Bone marrow (tissue), 2 donors: ENCODE measurements around the gene RABAC1.

Experiments used
- DNase-seq, 2 donors: peaks; one replicate each; lab custom pipeline; 2025; lab: John Stamatoyannopoulos, UW

RABAC1 gene

DNA sequence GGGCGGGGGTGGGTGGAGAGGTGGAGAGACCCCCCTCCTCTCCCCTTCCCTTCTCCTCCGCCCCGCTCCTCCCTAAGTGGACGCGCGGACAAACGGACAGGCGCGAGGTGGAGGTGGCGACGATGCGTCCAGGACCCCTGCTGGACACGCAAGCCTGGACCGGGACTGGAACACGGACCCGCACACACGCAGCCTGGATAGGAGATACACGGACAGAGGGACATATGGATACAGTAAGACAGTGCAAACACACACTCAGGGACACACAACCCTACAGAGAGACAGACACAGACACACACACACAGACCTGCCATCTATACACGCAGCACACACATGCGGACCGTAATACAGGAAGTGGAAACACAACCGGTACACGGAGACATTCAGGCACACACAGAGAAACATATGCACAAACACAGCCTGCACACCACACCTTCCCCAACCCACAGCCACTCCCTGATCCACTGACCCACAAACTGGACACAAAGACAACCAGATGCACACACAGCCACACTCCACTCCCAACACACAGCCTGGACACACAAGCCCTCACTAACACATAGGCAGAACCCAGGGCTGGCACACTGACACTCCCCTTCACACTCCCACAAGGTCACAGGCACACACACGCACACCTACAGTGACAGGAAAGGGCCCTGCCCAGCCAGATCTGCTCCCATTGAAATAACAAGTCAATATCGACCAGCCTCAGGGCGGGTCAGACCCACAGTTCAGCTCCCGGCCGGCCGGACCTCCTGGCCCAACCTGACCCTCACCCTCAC lies 30.2 kb downstream of the RABAC1 start:
- peak in 1 of 2 donors; percentile 28 for DNase-seq

DNA sequence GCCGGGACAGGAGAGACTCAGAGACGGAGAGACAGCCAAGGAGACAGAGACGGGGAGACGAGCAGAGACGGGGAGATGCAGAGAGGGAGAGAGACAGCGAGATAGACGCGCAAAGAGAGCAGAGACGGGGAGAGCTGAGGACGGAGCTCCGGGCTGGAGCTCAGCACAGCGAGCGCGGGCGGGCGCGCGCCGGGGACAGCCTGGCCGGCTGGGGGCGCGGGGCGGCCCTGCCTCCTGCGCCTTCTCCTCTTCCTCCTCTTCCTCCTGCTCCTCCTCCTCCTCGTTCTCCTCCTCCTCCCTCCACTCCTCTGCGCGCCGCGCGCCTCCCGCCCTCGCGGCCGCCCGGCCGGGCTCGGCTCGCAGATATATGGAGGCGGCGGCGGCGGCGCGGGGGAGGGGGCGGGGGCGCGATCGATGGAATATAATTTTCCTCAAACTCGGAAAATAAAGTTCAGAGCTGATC lies 30.9 kb downstream of the RABAC1 start, which contains the start of gene ERFL:
TSS of gene ERFL (minus strand) at position 229 of the 463 bp plus-strand sequence. CDS start 15,530 bp downstream, outside the sequence.
- DNase-seq, result no peak

DNA sequence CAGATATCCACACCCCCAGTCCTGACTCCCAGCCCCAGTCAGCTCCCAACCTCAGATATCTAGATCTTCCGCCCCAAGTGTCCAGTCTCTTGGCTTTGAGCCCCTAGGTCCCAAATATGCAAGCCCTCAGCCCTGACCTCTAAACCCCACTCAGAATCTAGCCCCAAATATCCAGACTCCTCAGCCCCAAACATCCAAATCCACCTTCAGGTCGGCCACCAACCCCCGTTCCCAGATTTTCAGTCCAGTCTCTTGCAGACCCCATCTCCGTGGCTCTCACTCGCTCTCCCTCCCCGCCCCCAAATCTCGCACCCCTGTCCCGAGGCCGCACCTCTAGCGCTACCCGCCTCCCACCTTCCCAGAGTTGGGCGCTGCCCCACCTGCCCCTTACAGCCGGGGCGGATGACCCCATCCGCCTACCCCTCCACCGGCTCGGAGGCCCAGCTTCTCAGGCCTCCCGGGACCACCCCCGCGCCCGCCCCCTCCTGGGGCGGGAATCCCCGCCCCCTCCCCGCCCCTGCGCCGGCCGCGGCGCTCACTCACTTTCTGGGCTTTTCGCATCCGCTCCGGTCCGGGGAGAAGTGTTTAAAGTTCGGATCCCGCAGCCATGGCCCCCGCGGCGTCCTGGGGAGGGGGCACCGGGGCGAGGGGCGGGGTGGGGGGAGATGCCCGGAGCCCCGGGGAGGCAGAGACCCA lies 31.5 kb downstream of the RABAC1 start:
- DNase-seq, result no peak

DNA sequence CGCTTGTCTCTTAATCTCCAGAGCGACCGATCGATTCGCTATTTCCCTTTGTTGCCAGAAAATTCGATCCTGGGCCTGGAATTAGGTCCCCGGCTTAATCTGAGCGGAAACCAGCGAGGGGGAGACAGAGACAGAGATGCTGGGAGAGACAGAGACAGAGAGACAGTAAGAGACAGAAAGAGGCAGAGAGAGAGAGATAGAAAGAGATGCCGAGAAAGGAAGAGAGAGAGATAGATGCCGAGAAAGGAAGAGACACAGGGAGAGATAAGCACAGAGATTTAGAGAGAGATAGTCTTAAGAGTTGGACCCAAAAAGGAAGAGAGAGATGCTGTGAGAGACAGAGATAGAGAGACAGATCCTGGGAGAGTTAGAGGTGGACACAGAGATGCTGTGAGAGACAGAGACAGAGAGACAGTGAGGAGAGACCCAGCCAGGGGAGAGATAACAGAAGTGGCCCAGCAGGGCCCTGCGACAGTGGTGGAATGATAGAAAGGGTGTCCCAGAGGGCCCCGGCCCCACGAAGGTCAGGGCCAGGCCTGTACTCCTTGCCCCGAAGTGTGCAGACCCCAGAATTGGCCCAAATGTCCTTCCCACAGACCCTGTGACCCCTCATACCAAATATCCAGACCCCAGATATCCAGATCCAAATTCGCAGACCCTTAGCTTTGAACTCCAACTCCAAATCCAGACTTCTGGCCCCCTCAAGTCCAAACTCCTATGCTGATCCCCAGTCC lies 32.2 kb downstream of the RABAC1 start:
- no peak for DNase-seq

DNA sequence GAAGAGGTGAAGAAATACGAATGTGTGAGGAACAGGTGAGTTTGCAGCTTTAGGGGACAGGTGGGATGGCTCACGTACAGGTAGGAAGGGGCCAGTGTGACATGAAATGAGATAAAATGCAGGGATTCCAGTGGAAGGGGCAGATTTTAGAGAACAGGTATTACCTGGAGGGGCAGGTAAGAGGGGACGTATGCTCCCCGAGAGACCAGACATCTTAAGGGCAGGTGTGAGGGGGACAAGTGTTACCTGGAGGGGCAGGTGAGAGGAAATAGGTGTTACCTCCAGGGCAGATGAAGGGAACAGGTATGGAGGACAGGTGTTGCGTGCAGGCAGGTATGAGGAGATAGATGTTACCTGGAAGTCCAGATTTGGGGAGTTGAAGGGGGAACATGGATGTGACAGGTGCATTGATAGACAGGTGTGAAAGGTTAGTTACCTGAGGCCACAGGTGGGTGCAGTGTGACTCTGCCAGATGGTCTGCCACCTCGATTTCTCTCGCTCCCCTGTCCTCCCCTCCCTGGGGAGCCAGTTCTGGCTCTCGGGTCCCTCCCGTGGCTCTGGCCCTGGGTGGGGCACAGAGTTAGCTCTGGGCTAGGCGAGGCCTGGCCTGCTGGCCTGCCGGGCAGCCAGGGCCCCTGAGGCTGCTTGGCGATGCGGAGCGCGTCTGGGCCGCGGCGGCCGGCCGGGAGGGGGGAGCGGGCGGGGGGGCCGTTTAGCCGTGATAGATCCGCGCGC lies 32.9 kb downstream of the RABAC1 start:
- no peak for DNase-seq

DNA sequence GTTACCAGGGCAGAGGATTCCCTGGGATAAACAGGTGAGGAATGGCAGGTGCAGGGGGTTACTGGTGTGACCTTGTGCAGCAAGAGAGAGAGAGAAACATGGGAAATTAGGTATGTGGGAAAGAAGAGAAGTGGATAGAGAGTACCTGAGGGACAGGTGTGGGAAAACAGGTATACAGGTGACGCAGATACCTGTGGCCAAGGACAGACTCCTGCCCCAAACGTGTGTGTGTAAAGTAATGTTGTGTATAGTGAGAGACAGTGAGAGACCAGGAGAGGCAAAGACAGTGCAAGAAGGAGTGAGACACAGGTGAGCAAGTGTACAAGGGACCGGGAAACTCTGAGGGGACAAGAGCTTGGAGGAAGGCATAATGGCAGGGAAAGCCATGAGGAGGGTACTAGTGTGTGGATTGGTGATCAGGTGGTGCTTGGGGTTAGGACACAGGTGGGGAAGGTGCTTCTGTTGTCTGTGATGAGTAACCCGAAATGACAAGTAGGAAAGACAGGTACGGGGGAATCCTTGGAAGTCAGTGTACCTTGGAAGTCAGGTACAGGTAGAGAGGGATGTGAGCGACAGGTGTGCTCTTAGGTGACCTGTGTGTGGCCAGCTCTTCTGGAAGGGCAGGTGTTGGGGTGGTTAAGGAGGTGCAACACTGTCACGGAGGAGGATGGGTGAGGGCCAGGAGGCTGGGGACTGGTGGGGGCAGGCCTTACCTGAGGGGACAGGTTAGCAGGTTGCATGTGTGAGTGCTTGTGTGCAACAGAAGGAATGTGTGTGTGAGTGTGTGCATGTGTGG lies 33.7 kb downstream of the RABAC1 start:
- no peak for DNase-seq

DNA sequence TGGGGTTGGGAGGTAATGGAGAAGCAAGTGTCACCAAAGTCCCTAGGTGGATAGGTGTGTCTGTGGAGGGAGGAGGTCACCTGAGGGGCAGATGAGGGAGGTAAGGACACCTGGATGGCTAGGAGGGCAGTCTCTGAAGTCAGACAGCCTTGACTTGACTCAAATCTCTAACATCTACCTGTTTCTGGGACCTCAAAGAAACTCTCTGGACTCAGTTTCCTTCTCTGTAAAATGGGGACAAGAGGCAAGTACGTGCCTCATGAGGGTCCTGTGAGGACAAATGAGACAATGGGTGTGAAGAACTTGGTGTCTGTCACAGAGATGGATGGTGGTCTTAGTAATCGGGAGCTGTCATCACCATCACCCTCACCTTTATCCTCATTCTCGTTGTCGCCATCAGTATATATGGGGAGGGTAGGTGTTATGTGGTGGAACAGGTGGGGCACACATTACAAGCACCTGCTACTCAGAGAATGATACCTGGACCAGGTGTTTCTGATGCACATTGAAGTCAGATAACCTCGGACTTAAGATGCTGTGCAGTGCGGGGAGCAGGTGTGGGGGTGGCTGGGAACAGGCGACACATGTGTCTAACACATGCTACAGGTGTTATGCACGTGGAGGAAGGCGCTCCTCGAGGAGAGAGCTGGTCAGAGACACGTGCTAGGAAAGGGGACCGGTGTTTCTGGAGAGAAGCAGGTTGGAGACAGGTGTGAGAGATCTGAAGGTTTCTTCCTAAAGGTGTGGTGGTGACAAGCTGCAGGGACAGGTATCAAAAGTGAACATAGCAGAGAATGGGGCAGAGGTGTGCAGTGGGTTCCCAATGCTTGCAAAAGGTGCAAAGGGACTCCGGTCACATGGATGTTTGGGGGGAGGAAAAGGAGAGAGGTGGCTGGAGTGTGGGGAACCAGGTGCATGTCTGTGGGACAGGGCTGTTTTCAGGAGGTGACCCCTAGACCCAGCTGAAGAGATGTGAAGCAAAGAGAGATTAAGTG lies 34.7 kb downstream of the RABAC1 start:
- no peak for DNase-seq

DNA sequence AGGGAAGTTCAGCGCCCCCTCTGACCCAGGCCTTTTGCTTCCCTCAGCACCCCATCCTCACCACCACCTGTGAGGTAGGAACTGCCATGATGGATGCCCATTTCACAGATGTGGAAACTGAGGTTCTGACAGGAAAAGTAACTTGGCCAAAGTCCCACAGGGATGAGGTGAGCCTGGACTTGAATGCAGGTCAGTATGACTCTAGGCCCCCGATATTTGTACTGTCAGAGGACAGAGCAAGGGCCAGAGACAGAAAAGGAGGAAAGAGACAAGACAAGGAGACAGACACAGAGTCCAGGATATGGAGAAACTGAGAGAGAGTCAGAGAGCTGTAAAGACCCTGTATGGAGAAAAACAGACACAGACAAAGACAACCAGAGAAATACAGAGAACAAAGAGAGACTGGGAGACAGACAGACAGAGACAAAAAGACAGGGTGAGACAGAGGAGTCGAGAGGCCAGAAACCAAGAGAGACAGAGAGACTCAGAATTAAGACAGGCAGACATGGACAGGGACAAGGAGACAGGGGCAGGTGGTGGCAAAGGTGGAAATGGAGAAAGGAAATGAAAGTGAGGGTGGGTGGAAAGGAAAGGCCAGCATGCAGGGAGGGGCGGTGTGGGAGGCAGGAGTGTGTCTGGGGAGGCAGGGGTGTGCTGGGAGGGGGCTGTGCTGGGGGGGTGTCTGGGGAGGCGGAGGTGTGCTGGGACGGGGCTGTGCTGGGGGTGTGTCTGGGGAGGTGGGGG lies 35.9 kb downstream of the RABAC1 start:
- DNase-seq, result no peak

DNA sequence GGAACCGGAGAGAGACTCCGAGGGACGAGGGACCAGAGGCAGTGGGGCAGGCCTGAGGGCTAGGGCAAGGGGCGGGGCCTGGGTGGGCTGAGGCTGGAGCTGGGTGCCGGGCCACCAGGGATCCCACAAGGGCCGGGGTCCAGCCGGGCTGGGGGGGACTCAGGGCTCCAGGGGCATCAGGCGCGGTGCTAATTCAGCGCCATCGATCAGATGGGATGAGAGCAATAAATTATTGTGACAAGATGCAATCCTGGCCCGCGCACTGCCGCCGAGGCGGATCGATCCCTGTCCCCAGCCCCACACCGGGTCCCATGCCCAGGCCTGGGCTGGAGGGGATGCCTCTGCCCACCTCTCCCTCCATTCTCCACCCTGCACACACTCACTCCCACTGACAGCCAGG lies 36.5 kb downstream of the RABAC1 start:
- DNase-seq, result no peak

DNA sequence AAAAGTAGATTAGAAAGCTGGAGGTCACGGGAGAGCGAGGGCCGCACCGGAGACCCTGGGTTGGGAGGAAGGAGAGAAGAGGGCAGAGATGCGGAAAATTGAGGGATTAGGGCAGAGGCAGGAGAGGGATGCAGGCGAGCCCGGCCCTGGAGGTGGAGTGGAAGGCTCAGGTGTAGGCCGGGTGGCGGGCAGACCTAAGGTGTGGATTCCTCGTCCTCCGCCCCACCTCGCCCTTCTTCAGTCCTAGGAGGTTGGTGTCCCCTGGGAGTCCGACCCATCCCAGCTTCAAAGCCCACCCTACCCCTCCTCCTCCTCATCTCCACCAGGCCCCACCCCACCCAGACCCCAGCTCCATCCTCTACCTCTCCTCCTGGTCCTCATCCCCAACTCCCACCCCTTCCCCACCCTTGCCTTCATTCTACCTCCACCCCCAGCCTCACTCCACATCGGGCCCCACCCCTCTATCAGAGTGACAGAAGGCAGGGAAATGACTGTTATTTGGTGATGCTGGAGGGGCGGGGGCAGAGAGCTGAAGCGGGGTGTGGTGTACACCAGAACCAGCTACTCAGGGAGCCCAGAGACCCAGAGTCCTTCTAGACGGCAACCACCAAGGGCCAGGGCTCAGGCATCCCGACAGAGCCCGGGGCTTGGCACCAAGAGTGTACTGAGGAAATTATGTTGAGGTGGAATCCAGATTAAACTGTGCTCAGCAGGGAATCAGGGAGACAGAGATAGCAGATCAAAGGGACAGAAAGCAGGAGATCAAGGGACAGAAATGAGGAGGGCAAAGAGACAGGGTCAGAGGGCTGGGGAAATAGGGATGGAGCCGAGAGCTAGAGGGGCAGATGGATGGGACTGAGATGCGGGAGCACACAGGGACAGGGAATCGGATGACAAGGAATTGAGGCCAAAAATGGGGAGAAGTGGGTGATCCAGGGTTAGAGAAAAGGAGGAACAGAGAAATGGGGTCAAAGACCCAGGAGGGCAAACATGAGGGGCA lies 37.2 kb downstream of the RABAC1 start:
- DNase-seq, result no peak

DNA sequence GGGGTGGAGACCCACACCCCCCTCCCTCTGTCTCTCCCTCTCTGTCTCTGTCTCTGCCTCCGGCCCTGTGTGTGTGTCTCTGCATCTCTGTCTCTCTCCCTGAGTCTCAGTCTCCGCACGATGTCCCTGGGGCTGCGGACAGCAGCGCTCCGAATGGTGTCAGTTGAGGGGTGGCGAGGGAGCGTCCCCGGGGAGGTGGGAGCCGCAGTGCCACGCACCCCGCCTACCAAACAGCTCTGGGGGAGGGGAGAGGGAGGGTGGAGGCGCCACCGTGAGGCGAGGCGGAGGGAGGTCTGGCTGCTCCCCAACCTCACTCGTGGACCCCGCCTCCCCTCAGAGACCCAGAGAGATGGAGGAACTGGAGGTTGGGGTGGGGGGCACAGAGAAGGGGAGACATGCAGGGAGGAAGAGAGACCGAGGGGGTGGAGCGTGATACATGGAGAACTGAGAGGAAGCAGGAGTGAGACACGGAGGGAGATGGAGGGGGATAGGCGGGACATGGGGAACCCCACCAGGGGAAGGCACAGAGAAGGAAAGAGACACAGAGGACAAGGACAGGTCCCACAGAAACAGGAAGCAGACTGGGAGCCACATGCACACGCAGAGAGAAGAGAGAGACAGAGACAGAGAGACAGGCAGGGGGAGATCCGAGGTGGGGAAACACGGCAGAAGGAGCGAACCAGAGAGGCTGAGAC lies 38.1 kb downstream of the RABAC1 start:
- DNase-seq, result peak in 1 of 2 donors; percentile 26

DNA sequence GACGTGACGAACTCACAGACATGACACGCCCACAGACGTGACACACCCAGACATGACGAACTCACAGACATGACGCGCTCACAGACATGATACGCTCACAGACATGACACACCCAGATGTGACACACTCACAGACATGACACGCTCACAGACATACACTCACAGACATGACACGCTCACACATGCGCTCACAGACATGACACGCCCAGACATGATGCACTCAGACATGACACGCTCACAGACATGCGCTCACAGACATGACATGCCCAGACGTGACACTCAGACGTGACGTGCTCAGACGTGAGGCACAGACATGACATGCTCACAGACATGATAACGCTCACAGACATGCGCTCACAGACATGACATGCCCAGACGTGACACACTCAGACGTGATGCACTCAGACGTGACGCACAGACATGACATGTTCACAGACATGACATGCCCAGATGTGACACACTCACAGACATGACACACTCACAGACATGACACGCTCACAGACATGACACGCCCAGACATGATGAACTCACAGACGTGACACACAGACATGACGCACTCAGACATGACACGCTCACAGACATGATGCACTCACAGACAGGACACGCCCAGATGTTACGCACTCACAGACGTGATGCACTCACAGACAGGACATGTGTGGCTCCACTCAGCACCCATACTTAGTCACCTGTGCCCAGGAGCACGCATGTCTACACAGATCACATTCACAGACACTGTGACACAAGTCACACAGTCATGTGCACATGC lies 39.0 kb downstream of the RABAC1 start:
- DNase-seq, result no peak

DNA sequence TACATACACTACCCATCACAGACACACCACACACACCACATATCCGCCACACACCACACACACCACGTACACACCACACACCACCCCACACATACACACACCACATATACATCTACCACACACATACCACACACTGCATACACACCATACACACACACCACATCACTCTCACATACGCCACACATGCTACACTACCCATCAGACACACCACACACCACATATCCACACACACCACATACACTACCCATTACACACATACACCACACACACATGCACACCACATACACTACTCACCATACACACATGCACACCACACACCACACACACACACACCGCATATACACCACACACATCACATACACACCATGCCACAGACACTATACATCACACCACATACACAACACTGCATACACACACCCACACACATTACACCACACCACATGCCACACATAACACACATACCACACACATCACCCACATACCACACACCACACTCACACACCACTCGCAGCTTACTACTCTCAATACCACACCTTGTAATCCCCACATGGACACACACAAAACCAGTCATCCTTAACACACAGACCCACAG lies 40.4 kb downstream of the RABAC1 start:
- DNase-seq, result no peak

DNA sequence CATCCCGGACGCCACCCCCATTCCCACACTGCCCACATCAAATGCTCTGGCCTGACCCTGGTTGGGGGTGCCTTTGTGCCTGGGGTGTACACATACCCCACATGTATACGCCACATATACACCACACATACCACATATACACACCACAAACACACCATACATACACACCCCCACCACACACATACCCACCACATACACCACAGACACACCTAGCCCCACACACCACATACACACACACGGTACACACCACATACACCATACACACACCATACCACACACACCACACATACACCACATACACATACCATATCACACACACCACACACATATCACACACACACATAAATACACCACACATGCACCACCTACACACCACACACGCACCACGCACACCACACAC lies 41.0 kb downstream of the RABAC1 start:
- no peak for DNase-seq

DNA sequence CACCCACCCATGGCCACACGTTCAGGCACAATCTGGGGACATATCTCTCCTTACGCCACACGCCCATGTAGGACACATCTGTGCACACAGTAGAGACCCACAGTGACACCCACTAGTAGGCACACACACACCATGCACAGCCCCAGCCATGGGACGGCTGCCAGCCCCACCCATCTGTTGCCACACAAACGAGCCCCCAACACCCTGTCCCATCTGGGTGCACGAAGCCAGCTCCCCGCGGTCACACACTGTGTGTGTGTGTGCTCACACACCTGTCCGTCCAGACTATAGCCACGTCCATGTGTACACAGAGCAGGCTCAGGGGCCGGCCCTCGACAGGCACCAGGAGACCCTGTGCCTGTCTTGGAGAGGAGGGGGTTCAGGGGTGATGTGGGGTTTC lies 41.4 kb downstream of the RABAC1 start:
- no peak for DNase-seq

DNA sequence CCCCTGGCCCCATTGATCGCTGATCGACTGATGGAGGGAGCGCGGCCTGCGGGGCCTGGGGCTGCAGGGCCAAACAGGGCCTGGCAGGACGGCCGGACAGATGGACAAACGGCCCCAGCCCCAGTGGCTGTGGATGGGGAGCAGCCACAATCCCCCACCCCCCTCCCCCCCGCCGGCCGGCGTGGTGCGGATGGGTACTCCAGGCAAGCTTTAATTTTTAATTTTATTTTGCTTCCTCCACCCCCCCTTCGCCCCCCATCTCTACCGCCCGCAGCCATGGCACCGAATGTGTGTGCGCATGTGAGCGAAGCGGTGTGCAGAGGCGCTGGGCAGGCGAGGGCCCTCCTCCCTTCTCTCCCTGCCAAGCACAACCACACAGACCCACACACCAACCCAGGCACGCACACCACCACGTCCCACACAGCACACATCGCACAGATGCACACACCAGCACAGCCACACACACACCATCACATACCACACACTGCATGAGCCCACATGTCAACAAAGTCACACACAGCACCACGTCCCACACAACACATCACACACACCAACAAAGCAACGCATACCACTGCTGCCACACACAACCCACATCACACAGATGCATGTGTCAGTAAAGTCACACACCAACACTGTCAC lies 43.2 kb downstream of the RABAC1 start:
- no peak for DNase-seq
